GM10266 (cell line): Measurements from ENCODE around the gene NOP16.

ENCODE experiments used
- DNase-seq: peaks from one replicate; pipeline ENCODE4 v3.0.0; 2012; ENCODE audit errors: extremely low spot score
- CTCF ChIP-seq: IDR thresholded peaks from 2 replicates; pipeline ENCODE4 v1.5.1; 2012; ENCODE audit warnings: mild to moderate bottlenecking, low read depth; ENCODE audit not compliant: control insufficient read depth, insufficient read depth; ENCODE audit errors: missing control alignments

The NOP16 gene

GRCh38 chr5:176400382-176401156 is 12.2 kb upstream of the NOP16 start:
- TF ChIP-seq CTCF = no peak
- no peak for DNase-seq

- no peak for DNase-seq
- no peak for TF ChIP-seq CTCF
Measured at GRCh38 chr5:176397736-176398420, 9.5 kb upstream of the NOP16 start.

GRCh38 chr5:176396330-176396729 is 7.9 kb upstream of the NOP16 start:
- no peak for DNase-seq
- no peak for TF ChIP-seq CTCF

GRCh38 chr5:176394881-176395675 is 6.7 kb upstream of the NOP16 start:
- TF ChIP-seq CTCF = no peak
- no peak for DNase-seq

- TF ChIP-seq CTCF = no peak
- no peak for DNase-seq
Measured at GRCh38 chr5:176394096-176394495, 5.7 kb upstream of the NOP16 start.

- no peak for DNase-seq
Measured at GRCh38 chr5:176392526-176392925, 4.1 kb upstream of the NOP16 start.

More at GRCh38 chr5:176392526-176392925, 4.1 kb upstream of the NOP16 start:
- no peak for TF ChIP-seq CTCF
